NCI-H345 treated with DMSO at 0.1 percent for 48 hours (cell line): ENCODE results near the gene PHLPP1.

Experiments used
- DNase-seq: peaks from one replicate; lab custom pipeline; 2025; ENCODE audit not compliant: unreplicated experiment; lab: John Stamatoyannopoulos, UW

Gene PHLPP1

GRCh38 chr18:62717169-62717924 is 2.0 kb downstream of the PHLPP1 start:
- peak; percentile 62 for DNase-seq

GRCh38 chr18:62717925-62718800 is 2.8 kb downstream of the PHLPP1 start:
- DNase-seq = no peak

GRCh38 chr18:62720048-62720447 is 4.7 kb downstream of the PHLPP1 start:
- no peak for DNase-seq

GRCh38 chr18:62720766-62721613 is 5.6 kb downstream of the PHLPP1 start:
- DNase-seq = no peak

- no peak for DNase-seq
Observed at GRCh38 chr18:62721839-62722795, 6.8 kb downstream of the PHLPP1 start.

- no peak for DNase-seq
Observed at GRCh38 chr18:62723666-62724281, 8.4 kb downstream of the PHLPP1 start.

- no peak for DNase-seq
Observed at GRCh38 chr18:62725896-62726295, 10.6 kb downstream of the PHLPP1 start.

- no peak for DNase-seq
Observed at GRCh38 chr18:62728254-62728653, 12.9 kb downstream of the PHLPP1 start.

GRCh38 chr18:62729487-62730386 is 14.4 kb downstream of the PHLPP1 start:
- DNase-seq = no peak

GRCh38 chr18:62730941-62731340 is 15.6 kb downstream of the PHLPP1 start:
- DNase-seq = no peak

- DNase-seq = no peak
Observed at GRCh38 chr18:62732617-62733016, 17.3 kb downstream of the PHLPP1 start.

- no peak for DNase-seq
Observed at GRCh38 chr18:62734290-62734689, 18.9 kb downstream of the PHLPP1 start.

GRCh38 chr18:62735387-62735786 is 20.0 kb downstream of the PHLPP1 start:
- no peak for DNase-seq

- no peak for DNase-seq
Observed at GRCh38 chr18:62736077-62736855, 20.9 kb downstream of the PHLPP1 start.

GRCh38 chr18:62737241-62737873 is 22.0 kb downstream of the PHLPP1 start:
- no peak for DNase-seq

GRCh38 chr18:62738639-62739038 is 23.3 kb downstream of the PHLPP1 start:
- DNase-seq = no peak

- DNase-seq = no peak
Observed at GRCh38 chr18:62739911-62740310, 24.6 kb downstream of the PHLPP1 start.
